ENCODE measurements around the gene CLDND2. TPM values are rescaled to one million over a fixed set of nuclear protein-coding genes. Genes with fewer than 3 reads are reported as not detected.

CLDND2 gene
- total RNA-seq, 2 donors from 2014 or later, result not detected

GRCh38 chr19:51346742-51347141, 22.1 kb downstream of the CLDND2 start:
- H3K27me3 ChIP-seq, result no peaks in the 10 kb centered on the region
- H3K27ac ChIP-seq, result no peak overlapping the region
- H3K36me3 ChIP-seq, result peaks cover 28% of the 10 kb centered on the region
- no peaks in the 10 kb centered on the region for H3K4me1 ChIP-seq
- no peak for DNase-seq (ENCODE audit: low spot score)
- no peaks in the 10 kb centered on the region for H3K9me3 ChIP-seq
- no peak overlapping the region for H3K4me3 ChIP-seq
- TF ChIP-seq, protein P1, sequence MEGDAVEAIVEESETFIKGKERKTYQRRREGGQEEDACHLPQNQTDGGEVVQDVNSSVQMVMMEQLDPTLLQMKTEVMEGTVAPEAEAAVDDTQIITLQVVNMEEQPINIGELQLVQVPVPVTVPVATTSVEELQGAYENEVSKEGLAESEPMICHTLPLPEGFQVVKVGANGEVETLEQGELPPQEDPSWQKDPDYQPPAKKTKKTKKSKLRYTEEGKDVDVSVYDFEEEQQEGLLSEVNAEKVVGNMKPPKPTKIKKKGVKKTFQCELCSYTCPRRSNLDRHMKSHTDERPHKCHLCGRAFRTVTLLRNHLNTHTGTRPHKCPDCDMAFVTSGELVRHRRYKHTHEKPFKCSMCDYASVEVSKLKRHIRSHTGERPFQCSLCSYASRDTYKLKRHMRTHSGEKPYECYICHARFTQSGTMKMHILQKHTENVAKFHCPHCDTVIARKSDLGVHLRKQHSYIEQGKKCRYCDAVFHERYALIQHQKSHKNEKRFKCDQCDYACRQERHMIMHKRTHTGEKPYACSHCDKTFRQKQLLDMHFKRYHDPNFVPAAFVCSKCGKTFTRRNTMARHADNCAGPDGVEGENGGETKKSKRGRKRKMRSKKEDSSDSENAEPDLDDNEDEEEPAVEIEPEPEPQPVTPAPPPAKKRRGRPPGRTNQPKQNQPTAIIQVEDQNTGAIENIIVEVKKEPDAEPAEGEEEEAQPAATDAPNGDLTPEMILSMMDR (IDR thresholded peaks at IDR 0.05), result no peak

GRCh38 chr19:51345076-51345620, 23.7 kb downstream of the CLDND2 start:
- H3K36me3 ChIP-seq, result peaks cover 13% of the 10 kb centered on the region
- no peaks in the 10 kb centered on the region for H3K9me3 ChIP-seq
- DNase-seq (ENCODE audit: low spot score), result no peak
- no peak overlapping the region for H3K27ac ChIP-seq
- TF ChIP-seq, protein P1 (IDR thresholded peaks at IDR 0.05), result no peak
- no peaks in the 10 kb centered on the region for H3K27me3 ChIP-seq
- H3K4me3 ChIP-seq, result no peak overlapping the region
- peaks cover 0 to 7% of the 10 kb centered on the region in 2 donors for H3K4me1 ChIP-seq

GRCh38 chr19:51342631-51343569, 25.9 kb downstream of the CLDND2 start:
- no peak for DNase-seq (ENCODE audit: low spot score)
- no peak overlapping the region for H3K27ac ChIP-seq
- H3K9me3 ChIP-seq, result no peaks in the 10 kb centered on the region
- H3K36me3 ChIP-seq, result peaks cover 9% of the 10 kb centered on the region
- TF ChIP-seq, protein P1 (IDR thresholded peaks at IDR 0.05), result no peak
- no peak overlapping the region for H3K4me3 ChIP-seq
- peaks cover 0 to 21% of the 10 kb centered on the region in 2 donors for H3K4me1 ChIP-seq
- no peaks in the 10 kb centered on the region for H3K27me3 ChIP-seq

DNA sequence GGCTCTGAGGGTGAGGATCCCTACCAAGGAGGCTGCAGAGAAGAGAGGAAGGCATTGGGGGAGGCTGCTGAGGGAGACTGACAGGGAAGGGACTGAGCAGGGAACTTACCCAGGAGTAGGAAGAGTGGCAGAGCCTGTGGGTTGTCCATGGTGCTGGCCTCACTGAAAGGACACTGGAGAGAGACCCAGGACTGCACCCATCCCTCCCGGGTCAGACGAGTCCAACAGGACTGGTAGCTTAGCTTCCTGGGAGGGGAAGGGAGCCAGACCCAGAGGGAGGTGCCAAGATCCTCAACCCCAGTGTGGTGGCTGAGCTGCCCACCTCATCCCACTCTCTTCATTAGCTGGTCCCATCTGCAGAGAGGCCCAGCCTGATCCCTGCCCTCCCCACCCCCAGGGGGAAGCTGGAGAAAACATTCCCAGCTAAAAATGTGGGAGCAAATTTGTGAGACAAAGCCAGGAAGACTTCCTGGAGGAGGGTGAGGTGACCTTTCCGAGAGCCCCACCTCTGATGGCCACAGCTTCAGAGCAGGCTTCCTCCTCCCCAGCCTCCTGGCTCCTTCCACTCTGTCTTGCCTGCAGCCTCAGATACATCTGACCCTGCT, 26.7 kb downstream of the CLDND2 start, which contains the start of gene VSIG10L:
TSS of gene VSIG10L (minus strand) at position 164 of the 605 bp plus-strand sequence. CDS start at position 149, 15 bp downstream.
- TF ChIP-seq, protein P1 (IDR thresholded peaks at IDR 0.05), result no peak
- DNase-seq (ENCODE audit: low spot score), result no peak
- peaks cover 7% of the 10 kb centered on the region for H3K36me3 ChIP-seq
- H3K27me3 ChIP-seq, result no peaks in the 10 kb centered on the region
- H3K27ac ChIP-seq, result no peak within 1 kb of the TSS
- no peaks in the 10 kb centered on the region for H3K9me3 ChIP-seq
- no peak within 1 kb of the TSS for H3K4me3 ChIP-seq
- H3K4me1 ChIP-seq, result peaks cover 0 to 21% of the 10 kb centered on the region in 2 donors

DNA sequence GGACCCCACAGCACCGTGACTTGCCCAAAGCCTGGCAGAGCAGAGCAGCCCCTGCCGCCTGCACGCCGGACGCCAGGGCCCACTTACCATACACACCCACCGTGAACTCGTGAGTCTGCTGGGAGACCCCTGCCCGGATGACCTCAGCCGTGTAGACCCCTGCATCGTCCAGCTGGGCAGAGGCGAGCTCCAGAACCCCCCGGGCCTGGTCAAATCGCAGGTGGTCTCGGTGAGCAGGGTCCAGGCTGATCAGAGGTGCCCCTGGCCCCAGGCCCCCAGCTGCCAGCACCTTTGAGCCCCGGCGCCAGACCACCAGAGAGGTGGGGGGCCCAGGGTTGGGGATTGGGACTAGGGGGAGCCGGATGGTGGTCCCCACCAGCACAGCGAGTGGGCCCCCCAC, 27.7 kb downstream of the CLDND2 start:
- no peaks in the 10 kb centered on the region for H3K36me3 ChIP-seq
- TF ChIP-seq, protein P1 (IDR thresholded peaks at IDR 0.05), result no peak
- H3K9me3 ChIP-seq, result no peaks in the 10 kb centered on the region
- H3K27ac ChIP-seq, result no peak overlapping the region
- no peaks in the 10 kb centered on the region for H3K27me3 ChIP-seq
- H3K4me1 ChIP-seq, result peaks cover 0 to 21% of the 10 kb centered on the region in 2 donors
- DNase-seq (ENCODE audit: low spot score), result no peak
- H3K4me3 ChIP-seq, result no peak overlapping the region
